Coronary artery (tissue), 2 donors: Measurements from ENCODE around the gene B3GNT3.
A peak's percentile ranks its signal among the peaks of the same experiment; 100 is the strongest.

Experiments
- DNase-seq: peaks from one replicate; pipeline ENCODE4 v3.0.0-alpha.2; 2017; ENCODE audit warnings: low spot score
- H3K27ac ChIP-seq, 2 donors: fragments of 200-600 bp; sonication (generic); one replicate each; pipeline ENCODE4 v1.5.1; 2016 to 2019
- H3K4me3 ChIP-seq: fragments of 200-600 bp; sonication (generic); 2 replicates; pipeline ENCODE4 v1.5.1; 2016; ENCODE audit warnings: mild to moderate bottlenecking, moderate library complexity
- CTCF ChIP-seq: fragments of 200-600 bp; sonication (generic); IDR thresholded peaks from one replicate; pipeline ENCODE4 v1.5.1; 2019; ENCODE audit warnings: antibody characterized with exemption

The B3GNT3 gene

DNA sequence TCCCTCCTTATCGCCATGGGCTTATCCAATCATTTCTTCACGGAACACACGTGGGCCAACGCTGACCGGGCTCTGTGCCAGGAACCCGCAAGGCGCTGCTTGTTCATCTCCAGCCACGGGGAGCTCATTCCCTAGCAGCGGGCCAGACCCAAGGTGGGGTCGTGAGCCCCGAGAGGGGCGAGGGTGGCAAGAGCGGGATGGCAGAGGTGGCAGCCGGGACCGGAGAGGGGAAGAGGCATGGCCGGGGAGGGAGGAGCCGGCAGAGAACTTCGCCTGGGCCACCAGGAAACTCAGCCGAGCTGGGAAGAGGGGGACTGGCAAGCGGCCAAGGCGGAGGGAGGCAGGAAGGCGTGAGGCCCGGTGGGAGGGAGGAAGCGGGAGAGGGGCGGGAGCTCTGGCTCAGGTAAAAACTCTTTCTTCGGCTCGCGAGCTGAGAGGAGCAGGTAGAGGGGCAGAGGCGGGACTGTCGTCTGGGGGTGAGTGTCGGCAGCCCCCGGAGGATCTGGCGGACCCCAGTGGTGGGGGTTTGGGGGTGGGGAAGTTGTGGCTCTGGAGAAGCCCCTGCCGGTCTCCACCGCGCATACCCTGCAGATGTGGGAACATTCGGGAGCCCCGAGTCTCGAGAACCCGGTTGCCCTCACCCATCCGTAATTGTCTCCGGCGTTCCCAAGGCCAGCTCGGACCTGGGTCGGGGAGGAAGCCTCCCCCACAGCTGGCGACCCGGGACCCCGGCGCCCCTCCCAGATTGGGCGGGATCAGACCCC, at the start of gene B3GNT3:
Gene B3GNT3 (plus strand): TSS at position 408 of the 764 bp plus-strand sequence. CDS start 12,670 bp downstream, outside the sequence.
- Histone ChIP-seq H3K27ac (no peak within 1 kb of the TSS), H3K4me3 (peak within 1 kb of the TSS; percentile 51)
- DNase-seq, result no peak
- no peak for TF ChIP-seq CTCF

- H3K27ac ChIP-seq, result no peak overlapping the region
- DNase-seq, result peak; percentile 90
- H3K4me3 ChIP-seq, result peak overlapping the region; percentile 69
- TF ChIP-seq CTCF, result no peak
Measured at GRCh38 chr19:17747205-17748098, 47.5 kb upstream of the B3GNT3 start.

DNA sequence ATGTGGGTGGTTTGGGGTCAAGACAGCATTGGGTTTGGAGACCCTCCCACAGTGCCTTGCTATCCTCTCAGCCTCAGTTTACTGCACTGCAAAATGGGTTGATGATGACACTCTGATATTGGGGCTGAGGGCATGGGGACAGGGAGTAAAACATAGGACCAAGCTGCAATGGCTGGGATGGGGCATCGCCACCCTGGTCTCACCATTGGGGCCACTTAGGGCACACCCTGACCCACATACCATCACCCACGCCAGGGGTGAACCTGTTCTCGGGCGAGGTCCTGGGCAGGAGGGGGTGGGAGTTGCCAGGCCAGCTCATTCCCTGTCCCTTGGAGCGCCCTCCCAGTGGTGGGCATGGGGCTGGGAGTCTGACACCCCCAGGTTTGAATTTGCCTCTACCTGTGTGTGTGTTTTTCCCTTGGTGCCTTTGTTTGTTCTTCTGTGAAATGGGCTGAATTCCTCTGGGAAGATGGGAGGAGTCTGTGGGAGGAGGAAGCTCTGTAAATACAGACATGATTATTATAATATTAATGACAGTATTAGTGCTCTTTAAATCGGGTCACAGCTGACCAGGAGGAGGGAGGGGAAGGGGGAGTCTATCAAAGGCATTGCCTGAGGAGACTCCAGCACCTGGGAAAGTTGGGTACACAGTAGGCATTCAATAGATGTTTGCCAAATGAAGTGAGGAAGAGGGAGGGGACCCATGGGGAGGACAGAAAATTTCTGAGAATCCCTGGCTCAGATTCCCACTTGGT, 45.9 kb upstream of the B3GNT3 start:
- Histone ChIP-seq H3K4me3 (no peak overlapping the region), H3K27ac (no peak overlapping the region)
- TF ChIP-seq CTCF, result no peak
- DNase-seq, result no peak

DNA sequence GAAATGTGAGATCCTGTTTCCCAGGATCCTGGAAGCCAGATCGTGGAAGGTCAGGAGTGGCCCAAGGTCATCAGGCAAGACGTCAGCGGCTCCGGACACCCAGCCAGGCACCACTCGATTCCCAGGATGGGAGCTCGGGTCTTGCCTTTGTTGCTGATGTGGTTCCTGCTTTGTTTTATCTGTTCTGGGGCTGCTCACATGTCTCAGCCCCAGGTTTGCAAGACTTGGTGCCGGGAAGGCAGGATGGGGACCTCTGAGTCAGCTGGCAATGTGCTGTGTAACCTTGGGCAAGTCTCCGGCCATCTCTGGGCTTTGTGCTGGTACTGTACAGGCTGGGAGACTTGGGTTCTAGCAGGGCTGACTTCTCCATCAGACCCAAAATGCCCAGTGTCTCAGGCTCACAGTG, 45.0 kb upstream of the B3GNT3 start:
- Histone ChIP-seq H3K4me3 (no peak overlapping the region), H3K27ac (no peak overlapping the region)
- no peak for TF ChIP-seq CTCF
- DNase-seq, result no peak

DNA sequence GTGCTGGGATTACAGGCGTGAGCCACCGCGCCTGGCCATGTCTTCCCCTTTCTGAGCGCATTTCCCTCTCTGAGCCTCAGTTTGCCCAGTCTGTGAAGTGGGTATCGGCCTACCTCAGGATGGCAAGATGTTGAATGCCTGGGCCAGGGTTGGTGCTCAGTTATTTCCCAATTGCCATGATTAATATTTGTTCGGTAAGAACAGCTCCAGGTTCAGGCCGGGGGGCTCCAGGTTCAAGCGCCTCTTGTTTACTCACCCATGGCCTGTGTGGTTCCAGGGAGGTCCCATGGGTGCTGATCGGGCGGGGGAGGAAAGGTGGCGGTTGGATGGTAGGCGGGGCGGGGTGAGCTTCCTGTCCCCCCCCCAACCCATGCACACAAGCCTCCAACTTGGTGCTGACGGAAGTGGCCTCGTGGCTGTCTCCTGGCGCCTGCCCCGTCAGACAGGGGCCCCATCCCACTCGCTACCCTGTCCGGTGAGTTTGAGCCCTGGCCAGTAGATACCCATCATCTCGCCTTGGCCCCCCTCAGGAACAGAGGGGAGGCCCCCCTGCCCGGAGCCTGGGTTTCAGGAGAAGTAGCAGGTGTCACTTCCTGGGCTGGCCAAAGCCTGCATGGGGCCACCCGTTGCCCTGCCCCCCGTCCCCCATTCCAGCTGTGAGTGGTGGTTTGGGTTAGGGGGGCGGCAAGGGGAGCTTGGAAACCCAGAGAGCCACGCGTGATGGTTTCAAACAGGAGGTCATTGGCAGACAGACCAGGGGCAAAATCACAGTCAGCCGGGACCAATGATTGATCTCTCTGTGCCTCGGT, 43.6 kb upstream of the B3GNT3 start, which contains the start of gene FCHO1:
Gene FCHO1 (plus strand): TSS at position 375 of the 809 bp plus-strand sequence. CDS start 3,688 bp downstream, outside the sequence.
- peak within 1 kb of the TSS in 1 of 2 donors; percentile 48 for H3K27ac ChIP-seq
- DNase-seq, result no peak
- H3K4me3 ChIP-seq, result peak within 1 kb of the TSS; percentile 21
- TF ChIP-seq CTCF, result no peak

DNA sequence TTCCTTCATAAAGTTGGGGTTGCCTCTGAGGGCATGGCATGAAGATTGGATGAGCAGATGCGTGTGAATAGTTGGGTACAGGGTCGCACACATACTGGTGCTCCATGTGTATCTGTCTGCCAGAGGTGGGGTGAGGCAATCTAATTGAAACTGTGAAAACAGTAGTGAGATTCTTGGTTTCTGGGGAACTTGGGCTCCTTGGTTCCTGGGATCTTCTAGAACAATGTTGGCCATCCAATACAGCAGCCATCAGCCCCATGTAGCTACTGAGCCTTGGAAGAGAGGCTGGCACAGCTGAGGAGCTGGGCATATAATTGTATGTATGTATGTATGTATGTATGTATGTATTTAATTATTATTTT, 43.0 kb upstream of the B3GNT3 start:
- no peak for TF ChIP-seq CTCF
- no peak for DNase-seq
- H3K4me3 ChIP-seq, result no peak overlapping the region
- peak overlapping the region in 1 of 2 donors; percentile 48 for H3K27ac ChIP-seq
